Stimulated activated naive B cell treated with anti-CD40 and anti-IgM and Interleukin-4, amounts not matched to agents 10 μg/mL and 1 μg/mL and 100 μg/mL, for 72 hours (primary cell): ENCODE data around the gene OR10C1.

ENCODE experiments used
- ATAC-seq, 2 donors: fragments of 150-1000 bp; cut with Tn5 transposase; replicated peaks; 2 replicates each; pipeline ENCODE4 v1.10.0; 2021; ENCODE audit warnings: moderate library complexity in 1 of 2
- DNase-seq: peaks from one replicate; pipeline ENCODE4 v3.0.0; 2021
- H3K27ac Mint-ChIP-seq: one replicate; pipeline ENCODE4 v1.8.0; 2022; ENCODE audit warnings: mild to moderate bottlenecking, mixed read lengths
- H3K27me3 Mint-ChIP-seq, 2 donors: one replicate each; pipeline ENCODE4 v1.8.0; 2022; ENCODE audit warnings: mixed read lengths in 2 of 2
- H3K36me3 Mint-ChIP-seq, 2 donors: one replicate each; pipeline ENCODE4 v1.8.0; 2022; ENCODE audit warnings: mixed read lengths in 2 of 2, mild to moderate bottlenecking in 1 of 2
- H3K4me1 Mint-ChIP-seq, 2 donors: one replicate each; pipeline ENCODE4 v1.8.0; 2022; ENCODE audit warnings: mixed read lengths in 2 of 2, mild to moderate bottlenecking in 1 of 2
- H3K4me3 Mint-ChIP-seq, 2 donors: one replicate each; pipeline ENCODE4 v1.8.0; 2022; ENCODE audit warnings: mild to moderate bottlenecking in 2 of 2, mixed read lengths in 2 of 2, moderate library complexity in 1 of 2
- H3K9me3 Mint-ChIP-seq, 2 donors: one replicate each; pipeline ENCODE4 v1.8.0; 2022; ENCODE audit warnings: mixed read lengths in 2 of 2, mild to moderate bottlenecking in 1 of 2

OR10C1 gene

DNA sequence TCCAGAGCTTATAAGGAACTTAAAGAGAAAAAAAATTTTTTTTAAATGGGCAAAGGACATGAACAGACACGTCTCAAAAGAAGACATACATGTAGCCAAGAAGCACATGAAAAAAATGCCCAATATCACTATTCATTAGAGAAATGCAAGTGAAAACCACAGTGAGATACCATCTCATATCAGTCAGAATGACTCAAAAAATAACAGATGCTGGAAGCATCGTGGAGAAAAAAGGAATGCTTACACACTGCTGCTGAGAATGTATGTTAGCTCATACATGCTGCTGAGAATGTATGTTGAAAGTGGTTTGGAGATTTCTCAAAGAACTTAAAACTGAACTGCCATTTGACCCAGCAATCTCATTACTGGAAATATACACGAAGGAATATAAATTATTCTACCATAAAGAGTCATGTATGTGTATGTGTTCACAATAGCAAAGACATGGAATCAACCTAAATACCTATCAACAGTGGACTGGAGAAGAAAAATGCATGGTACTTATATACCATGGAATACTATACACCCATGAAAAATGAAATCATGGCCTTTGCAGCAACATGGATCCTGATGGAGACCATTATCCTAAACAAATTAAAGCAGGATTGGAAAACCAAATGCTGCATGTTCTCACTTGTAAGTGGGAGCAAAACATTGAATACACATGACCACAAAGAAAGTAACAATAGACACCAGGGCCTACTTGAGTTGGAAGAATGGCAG lies 12.5 kb downstream of the OR10C1 start:
- Mint-ChIP-seq H3K4me1 (no peaks in the 10 kb centered on the region), H3K9me3 (peaks cover 0 to 3% of the 10 kb centered on the region in 2 donors), H3K4me3 (no peak overlapping the region), H3K27me3 (peaks cover 29 to 30% of the 10 kb centered on the region in 2 donors), H3K27ac (no peak overlapping the region), H3K36me3 (no peaks in the 10 kb centered on the region)
- no peak for ATAC-seq
- no peak for DNase-seq

DNA sequence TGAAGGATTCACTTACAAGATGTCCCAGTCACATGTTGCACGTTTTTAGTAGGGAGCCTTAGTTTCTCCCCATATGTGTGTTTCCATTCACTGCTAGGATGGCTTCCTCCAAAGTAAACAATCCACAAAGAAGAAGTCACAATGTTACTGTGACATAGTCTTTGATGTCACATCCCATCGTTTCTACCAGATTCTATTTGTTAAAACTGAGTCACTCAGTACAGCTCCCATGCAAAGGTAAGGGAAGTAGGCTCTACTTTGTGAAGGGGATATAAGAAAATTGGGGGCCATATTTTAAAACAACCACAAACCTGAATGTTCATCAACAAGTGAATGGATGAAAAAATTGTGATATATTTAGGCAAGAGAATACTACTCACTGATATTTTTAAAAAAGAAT lies 17.9 kb downstream of the OR10C1 start, which contains the start of the genes OR11A1 and OR2H1:
Gene OR11A1 (minus strand): TSS at position 101 of the 400 bp plus-strand sequence. CDS start 29,430 bp downstream, outside the sequence.
Gene OR2H1 (plus strand): TSS at position 185 of the 400 bp plus-strand sequence. CDS start 4,615 bp downstream, outside the sequence.
- H3K27ac Mint-ChIP-seq = no peak within 1 kb of the TSS
- H3K36me3 Mint-ChIP-seq = no peaks in the 10 kb centered on the region
- no peaks in the 10 kb centered on the region for H3K9me3 Mint-ChIP-seq
- H3K4me1 Mint-ChIP-seq = no peaks in the 10 kb centered on the region
- H3K27me3 Mint-ChIP-seq = peaks cover 5 to 7% of the 10 kb centered on the region in 2 donors
- ATAC-seq (no peak), DNase-seq (no peak)
- no peak within 1 kb of the TSS for H3K4me3 Mint-ChIP-seq

DNA sequence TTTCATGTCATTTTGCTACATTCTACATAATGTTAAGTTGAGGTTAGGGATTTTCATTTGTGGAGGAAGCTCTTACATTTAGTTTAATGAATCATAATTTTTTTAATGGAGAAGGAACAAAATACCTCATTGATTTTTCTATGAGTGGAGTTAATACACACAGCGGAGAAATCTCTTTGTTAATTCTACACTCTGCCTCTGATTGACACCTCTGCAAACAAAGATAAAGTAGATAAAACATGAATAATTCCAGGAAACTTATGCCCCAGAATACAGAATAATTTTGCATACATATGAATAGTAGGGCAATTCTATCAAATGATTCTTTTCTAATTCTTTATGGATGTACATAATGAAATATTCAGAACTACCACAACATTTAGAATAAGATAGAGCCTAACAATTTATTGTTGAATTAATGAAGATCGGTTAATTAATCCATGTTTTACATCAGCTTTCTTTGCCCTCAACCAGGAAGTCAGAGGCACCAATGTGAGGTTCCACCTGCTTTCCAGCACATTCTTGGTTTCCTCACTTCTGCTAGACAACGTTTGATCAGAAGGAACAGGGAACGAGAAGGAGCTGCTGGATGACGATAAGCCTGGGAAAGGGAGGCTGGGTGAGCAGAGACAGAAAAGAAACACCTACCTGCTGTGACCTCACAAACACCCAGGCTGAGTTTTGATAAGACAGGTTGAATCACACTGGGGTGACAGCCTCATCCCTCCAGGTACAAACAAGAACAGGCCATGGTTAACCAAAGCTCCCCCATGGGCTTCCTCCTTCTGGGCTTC lies 22.1 kb downstream of the OR10C1 start:
- peaks cover 0 to 2% of the 10 kb centered on the region in 2 donors for H3K4me1 Mint-ChIP-seq
- H3K27ac Mint-ChIP-seq = no peak overlapping the region
- no peak for DNase-seq
- no peaks in the 10 kb centered on the region for H3K9me3 Mint-ChIP-seq
- no peak for ATAC-seq
- H3K4me3 Mint-ChIP-seq = no peak overlapping the region
- peaks cover 9 to 13% of the 10 kb centered on the region in 2 donors for H3K27me3 Mint-ChIP-seq
- no peaks in the 10 kb centered on the region for H3K36me3 Mint-ChIP-seq

DNA sequence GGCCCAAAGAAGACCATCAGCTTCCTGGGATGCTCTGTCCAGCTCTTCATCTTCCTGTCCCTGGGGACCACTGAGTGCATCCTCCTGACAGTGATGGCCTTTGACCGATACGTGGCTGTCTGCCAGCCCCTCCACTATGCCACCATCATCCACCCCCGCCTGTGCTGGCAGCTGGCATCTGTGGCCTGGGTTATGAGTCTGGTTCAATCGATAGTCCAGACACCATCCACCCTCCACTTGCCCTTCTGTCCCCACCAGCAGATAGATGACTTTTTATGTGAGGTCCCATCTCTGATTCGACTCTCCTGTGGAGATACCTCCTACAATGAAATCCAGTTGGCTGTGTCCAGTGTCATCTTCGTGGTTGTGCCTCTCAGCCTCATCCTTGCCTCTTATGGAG lies 22.9 kb downstream of the OR10C1 start:
- Mint-ChIP-seq H3K36me3 (no peaks in the 10 kb centered on the region), H3K27me3 (peaks cover 16 to 18% of the 10 kb centered on the region in 2 donors), H3K4me3 (no peak overlapping the region), H3K9me3 (no peaks in the 10 kb centered on the region), H3K27ac (no peak overlapping the region), H3K4me1 (peaks cover 0 to 2% of the 10 kb centered on the region in 2 donors)
- ATAC-seq = no peak
- no peak for DNase-seq

DNA sequence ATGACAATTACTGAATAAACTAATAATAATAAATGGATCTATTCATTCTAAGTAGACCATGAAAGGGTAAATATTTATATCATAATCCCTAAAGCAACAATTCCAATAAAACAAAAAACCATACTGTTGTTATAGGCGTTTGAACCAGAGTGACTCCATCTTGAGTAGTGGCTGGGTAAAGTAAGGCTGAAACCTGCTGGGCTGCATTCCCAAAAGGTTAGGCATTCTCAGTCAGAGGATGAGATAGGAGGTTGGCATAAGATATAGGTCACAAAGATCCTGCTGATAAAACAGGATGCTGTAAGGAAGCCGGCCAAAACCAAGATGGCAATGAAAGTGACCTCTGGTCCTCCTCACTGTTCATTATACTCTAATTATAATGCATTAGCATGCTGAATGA lies 26.2 kb downstream of the OR10C1 start:
- Mint-ChIP-seq H3K27ac (no peak overlapping the region), H3K27me3 (peaks cover 22 to 29% of the 10 kb centered on the region in 2 donors), H3K4me1 (peaks cover 0 to 2% of the 10 kb centered on the region in 2 donors), H3K36me3 (no peaks in the 10 kb centered on the region), H3K9me3 (no peaks in the 10 kb centered on the region), H3K4me3 (no peak overlapping the region)
- DNase-seq = no peak
- ATAC-seq = no peak

DNA sequence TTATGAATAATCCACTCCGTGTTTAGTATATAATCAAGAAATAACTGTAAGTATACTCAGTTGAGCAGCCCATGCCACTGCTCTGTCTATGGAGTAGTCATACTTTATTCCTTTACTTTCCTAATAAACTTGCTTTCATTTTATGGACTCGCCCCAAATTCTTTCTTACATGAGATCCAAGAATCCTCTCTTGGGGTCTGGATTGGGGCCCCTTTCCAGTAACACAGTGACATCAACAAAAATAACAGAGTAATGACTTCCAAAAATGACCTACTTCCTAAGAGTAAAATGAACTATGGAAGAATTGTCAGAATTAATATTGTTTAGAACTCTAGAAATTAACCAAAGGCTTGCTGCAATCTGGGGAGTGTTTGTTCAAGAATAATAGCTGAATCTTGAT lies 26.7 kb downstream of the OR10C1 start:
- H3K36me3 Mint-ChIP-seq = no peaks in the 10 kb centered on the region
- ATAC-seq = no peak
- peaks cover 22 to 29% of the 10 kb centered on the region in 2 donors for H3K27me3 Mint-ChIP-seq
- no peak overlapping the region for H3K27ac Mint-ChIP-seq
- H3K4me1 Mint-ChIP-seq = peaks cover 0 to 2% of the 10 kb centered on the region in 2 donors
- no peak overlapping the region for H3K4me3 Mint-ChIP-seq
- no peaks in the 10 kb centered on the region for H3K9me3 Mint-ChIP-seq
- DNase-seq = no peak

DNA sequence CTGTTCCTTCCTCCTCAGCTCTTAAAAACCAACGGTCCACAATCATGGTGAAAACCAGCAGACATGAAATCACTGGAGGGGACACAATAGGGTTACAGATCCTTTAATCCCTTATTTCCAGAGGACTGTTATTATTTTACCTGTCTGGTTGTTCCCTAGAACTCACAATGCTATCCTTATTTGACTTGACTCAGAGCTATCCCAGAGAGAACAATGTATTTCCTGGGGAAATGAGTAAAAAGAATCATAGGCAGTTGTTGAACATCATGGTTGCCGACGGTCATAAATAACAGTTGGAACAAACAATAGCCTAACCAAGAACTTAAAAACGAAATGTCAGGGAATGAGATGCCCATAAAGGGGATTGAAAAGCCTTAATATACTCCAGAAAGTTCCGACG lies 27.1 kb downstream of the OR10C1 start:
- Mint-ChIP-seq H3K27me3 (peaks cover 25 to 29% of the 10 kb centered on the region in 2 donors), H3K4me3 (no peak overlapping the region), H3K4me1 (peaks cover 0 to 2% of the 10 kb centered on the region in 2 donors), H3K27ac (no peak overlapping the region), H3K9me3 (no peaks in the 10 kb centered on the region), H3K36me3 (no peaks in the 10 kb centered on the region)
- ATAC-seq (no peak), DNase-seq (no peak)

DNA sequence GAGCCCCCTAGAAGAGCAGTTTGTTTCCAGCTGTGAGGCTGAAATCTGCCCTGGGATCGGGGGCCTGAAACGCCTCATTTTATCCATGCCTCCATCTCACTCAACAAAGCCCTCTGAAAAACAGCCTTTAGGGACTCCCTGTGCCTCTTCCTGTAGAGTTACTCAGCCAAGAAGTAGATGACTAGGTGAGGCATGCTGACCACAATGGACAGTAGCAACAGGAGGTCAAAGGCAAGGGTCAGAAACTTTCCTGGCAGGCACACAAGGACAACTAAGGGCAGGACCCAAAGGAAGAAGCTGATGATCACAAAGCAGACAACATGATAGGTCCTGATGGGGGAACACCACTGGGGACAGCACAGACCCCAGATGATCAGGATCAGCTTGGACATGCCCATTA lies 35.9 kb downstream of the OR10C1 start:
- peaks cover 17 to 22% of the 10 kb centered on the region in 2 donors for H3K27me3 Mint-ChIP-seq
- H3K9me3 Mint-ChIP-seq = peaks cover 0 to 1% of the 10 kb centered on the region in 2 donors
- no peak overlapping the region for H3K27ac Mint-ChIP-seq
- no peak overlapping the region for H3K4me3 Mint-ChIP-seq
- no peak for ATAC-seq
- no peaks in the 10 kb centered on the region for H3K36me3 Mint-ChIP-seq
- no peaks in the 10 kb centered on the region for H3K4me1 Mint-ChIP-seq
- DNase-seq = no peak

DNA sequence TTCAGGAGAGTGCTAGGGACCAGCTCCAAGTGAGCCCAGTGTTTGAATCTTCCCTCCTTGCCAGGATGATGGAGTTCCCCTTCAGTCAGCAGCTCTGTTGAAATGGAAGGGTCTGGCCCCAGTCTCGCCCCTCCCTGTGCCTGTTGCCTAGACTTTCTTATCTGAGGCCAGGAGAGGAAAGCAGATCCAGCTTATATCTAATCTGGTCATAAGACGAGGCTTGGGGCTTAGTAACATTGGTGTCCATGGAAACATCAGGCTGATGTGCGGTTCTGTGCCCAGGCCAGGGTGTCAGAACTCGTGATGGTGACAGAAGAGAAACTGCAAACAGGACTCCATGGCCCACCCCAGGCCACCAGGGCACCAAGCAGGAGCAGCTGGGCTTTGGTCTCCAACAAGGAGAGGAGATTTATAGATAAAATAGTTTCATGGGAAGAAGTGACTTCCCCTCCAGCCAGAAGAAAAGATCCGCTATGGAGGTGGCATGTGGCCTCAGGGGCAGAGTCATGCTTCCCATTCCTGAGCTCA lies 38.9 kb downstream of the OR10C1 start:
- Mint-ChIP-seq H3K9me3 (peaks cover 2 to 3% of the 10 kb centered on the region in 2 donors), H3K4me3 (no peak overlapping the region), H3K27ac (no peak overlapping the region), H3K4me1 (no peaks in the 10 kb centered on the region), H3K27me3 (peaks cover 9% of the 10 kb centered on the region in 2 donors), H3K36me3 (no peaks in the 10 kb centered on the region)
- no peak for DNase-seq
- ATAC-seq = no peak

DNA sequence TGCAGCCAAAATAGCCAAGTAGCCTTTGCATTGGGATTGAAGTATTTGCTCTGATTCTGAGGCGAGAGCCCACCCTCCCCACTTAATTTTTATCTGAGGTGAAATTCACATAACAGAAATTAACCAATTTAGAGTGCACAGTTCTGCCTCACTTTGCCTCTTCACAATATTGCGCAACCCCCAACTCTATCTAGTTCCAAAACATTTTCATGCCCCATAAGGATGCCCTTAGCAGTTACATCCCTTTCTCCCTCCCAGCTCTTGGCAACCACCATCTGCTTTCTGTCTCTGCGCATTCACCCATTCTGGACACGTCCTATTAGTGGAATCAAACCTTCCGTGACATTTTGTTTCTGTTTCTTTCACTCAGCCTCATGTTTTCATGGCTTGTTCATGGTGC lies 39.6 kb downstream of the OR10C1 start:
- Mint-ChIP-seq H3K27me3 (peaks cover 4% of the 10 kb centered on the region in 2 donors), H3K36me3 (no peaks in the 10 kb centered on the region), H3K4me1 (no peaks in the 10 kb centered on the region), H3K27ac (no peak overlapping the region), H3K9me3 (peaks cover 2 to 3% of the 10 kb centered on the region in 2 donors), H3K4me3 (no peak overlapping the region)
- ATAC-seq = no peak
- DNase-seq = no peak

DNA sequence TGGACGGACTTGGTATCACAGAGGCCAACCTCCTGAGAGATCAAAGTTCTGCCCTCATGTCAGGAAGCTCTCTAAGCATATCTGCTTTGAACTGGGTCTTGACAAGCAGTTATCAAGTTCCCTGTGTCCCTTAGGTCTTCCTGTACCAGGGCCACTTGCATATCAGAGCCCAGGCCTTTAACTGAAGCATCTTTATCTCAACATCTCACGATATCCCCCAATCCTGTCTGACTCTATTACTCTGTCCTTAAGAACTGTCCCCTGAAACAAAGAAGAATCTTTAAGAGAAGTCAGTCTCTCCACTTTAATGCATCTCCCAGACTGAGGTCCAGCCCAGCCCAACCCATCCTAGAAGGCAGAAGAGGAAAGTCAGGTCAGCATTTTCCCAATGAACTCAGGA lies 40.5 kb downstream of the OR10C1 start:
- H3K27me3 Mint-ChIP-seq = peaks cover 4% of the 10 kb centered on the region in 2 donors
- no peak overlapping the region for H3K4me3 Mint-ChIP-seq
- no peaks in the 10 kb centered on the region for H3K4me1 Mint-ChIP-seq
- peaks cover 2 to 3% of the 10 kb centered on the region in 2 donors for H3K9me3 Mint-ChIP-seq
- H3K27ac Mint-ChIP-seq = no peak overlapping the region
- no peak for ATAC-seq
- no peaks in the 10 kb centered on the region for H3K36me3 Mint-ChIP-seq
- no peak for DNase-seq

DNA sequence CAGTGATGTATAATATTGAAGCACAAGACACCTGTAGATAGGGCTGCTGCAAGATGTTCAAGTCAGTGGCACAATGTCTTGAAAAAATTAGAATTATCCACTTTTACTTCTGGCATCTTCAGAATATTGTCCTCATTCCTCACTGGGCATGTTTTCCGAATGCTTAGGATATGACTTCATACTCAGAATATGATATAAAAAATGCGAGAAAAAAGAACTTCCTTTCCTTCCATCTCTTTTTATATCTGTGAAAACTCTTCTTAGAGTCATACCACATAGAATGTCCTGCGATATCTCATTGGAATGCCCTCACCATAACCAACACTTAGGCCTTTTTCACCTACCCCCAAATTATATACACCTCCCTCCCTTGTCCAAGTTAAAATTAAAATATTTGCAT lies 44.1 kb downstream of the OR10C1 start:
- ATAC-seq (no peak), DNase-seq (no peak)
- Mint-ChIP-seq H3K27me3 (peaks cover 10 to 12% of the 10 kb centered on the region in 2 donors), H3K27ac (no peak overlapping the region), H3K4me3 (no peak overlapping the region), H3K9me3 (peaks cover 2 to 3% of the 10 kb centered on the region in 2 donors), H3K36me3 (no peaks in the 10 kb centered on the region), H3K4me1 (no peaks in the 10 kb centered on the region)

DNA sequence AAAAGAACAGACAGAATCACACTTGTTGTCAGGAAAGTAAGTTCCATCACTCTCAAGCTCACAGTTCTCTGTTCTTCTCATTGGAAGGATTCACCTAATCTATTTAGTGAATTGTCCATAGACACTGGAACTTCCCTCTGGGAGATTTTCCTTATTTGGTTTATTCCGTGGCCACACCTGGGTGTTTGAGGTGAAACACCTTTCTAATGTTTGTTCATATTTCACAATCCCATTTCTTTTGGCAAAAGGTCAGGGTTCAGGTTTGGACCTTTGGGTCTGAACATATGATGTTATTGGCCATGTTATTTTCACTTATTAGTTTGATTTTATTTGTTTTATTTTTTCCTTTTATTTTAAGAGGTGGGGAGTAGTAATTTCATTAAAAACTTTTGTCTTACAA lies 44.6 kb downstream of the OR10C1 start:
- H3K4me3 Mint-ChIP-seq = no peak overlapping the region
- no peak for DNase-seq
- peaks cover 2 to 3% of the 10 kb centered on the region in 2 donors for H3K9me3 Mint-ChIP-seq
- no peak overlapping the region for H3K27ac Mint-ChIP-seq
- H3K36me3 Mint-ChIP-seq = no peaks in the 10 kb centered on the region
- peaks cover 10 to 12% of the 10 kb centered on the region in 2 donors for H3K27me3 Mint-ChIP-seq
- H3K4me1 Mint-ChIP-seq = no peaks in the 10 kb centered on the region
- ATAC-seq = no peak

DNA sequence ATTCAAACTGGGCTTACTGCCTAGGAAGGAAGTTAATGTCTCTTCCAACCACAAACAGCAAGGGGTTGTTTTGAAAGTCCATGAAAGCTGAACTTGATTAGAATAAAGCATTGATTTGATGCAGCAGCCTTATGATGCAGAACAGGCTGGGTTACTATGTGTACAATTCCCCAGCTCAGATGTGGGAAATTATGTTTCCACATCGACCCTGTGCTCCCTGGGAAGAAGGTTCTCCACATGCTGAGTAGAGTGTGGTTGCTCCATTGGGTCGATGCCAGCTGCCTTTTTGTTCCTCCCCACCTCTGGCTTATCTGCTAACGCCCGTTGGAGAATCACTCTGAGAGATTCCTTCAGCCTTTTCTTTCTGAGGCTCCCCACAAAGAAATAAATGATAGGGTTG lies 47.5 kb downstream of the OR10C1 start:
- DNase-seq = no peak

More for the DNA sequence above, 47.5 kb downstream of the OR10C1 start:
- Mint-ChIP-seq H3K4me3 (no peak overlapping the region), H3K9me3 (peaks cover 2 to 4% of the 10 kb centered on the region in 2 donors), H3K27me3 (peaks cover 10 to 15% of the 10 kb centered on the region in 2 donors), H3K27ac (no peak overlapping the region), H3K36me3 (no peaks in the 10 kb centered on the region), H3K4me1 (no peaks in the 10 kb centered on the region)
- ATAC-seq = no peak
